OCI-LY7 (cell line): ENCODE data around the gene POPDC3. TPM values are rescaled to one million over a fixed set of nuclear protein-coding genes. Genes with fewer than 3 reads are reported as not detected.

Experiments
- BruUV-seq: library from RNA; stranded (reverse); fragments of 400-500 nt; replicated peaks from 2 replicates; lab custom pipeline; 2021; lab: Mats Ljungman, UMichigan
- CTCF ChIA-PET: fragments of 300-600 bp; sonication (Branson Sonifier 250); formaldehyde crosslinking; loops from one replicate; lab custom pipeline; 2022; ENCODE audit warnings: antibody characterized with exemption; ENCODE audit not compliant: unreplicated experiment; lab: Charles Lee
- POLR2A ChIA-PET: fragments of 300-600 bp; sonication (Branson Sonifier 250); formaldehyde crosslinking; loops from one replicate; lab custom pipeline; 2022; ENCODE audit warnings: antibody characterized with exemption; lab: Charles Lee
- DNase-seq: peaks from one replicate; pipeline ENCODE4 v3.0.0-alpha.2; 2015; ENCODE audit warnings: low spot score
- H2AFZ ChIP-seq: fragments of 200-600 bp; sonication (generic), shearing (Covaris generic); 2 replicates; pipeline ENCODE4 v1.6.1; 2014; ENCODE audit warnings: mild to moderate bottlenecking, antibody characterized with exemption, low read length, moderate library complexity
- H3K27ac ChIP-seq: fragments of 200-600 bp; sonication (generic); 2 replicates; pipeline ENCODE4 v1.5.1; 2014; ENCODE audit warnings: mixed run types, low read depth, mild to moderate bottlenecking, moderate library complexity, low read length, inconsistent platforms; ENCODE audit not compliant: poor library complexity, severe bottlenecking
- H3K36me3 ChIP-seq: fragments of 200-600 bp; sonication (generic); 2 replicates; pipeline ENCODE4 v1.6.1; 2014; ENCODE audit warnings: mild to moderate bottlenecking, antibody characterized with exemption, low read length, moderate library complexity, mixed read lengths; ENCODE audit not compliant: insufficient read depth
- H3K4me1 ChIP-seq: fragments of 200-600 bp; sonication (generic); 2 replicates; pipeline ENCODE4 v1.5.1; 2014; ENCODE audit warnings: mild to moderate bottlenecking, low read length; ENCODE audit not compliant: insufficient read depth, poor library complexity, severe bottlenecking
- H3K4me2 ChIP-seq: fragments of 200-600 bp; sonication (generic); 2 replicates; pipeline ENCODE4 v1.6.1; 2014; ENCODE audit warnings: mild to moderate bottlenecking, low read length
- H3K4me3 ChIP-seq: fragments of 200-600 bp; sonication (generic); 2 replicates; pipeline ENCODE4 v1.5.1; 2014; ENCODE audit warnings: mild to moderate bottlenecking, low read depth, low read length; ENCODE audit not compliant: poor library complexity, severe bottlenecking
- H3K79me2 ChIP-seq: fragments of 200-600 bp; sonication (generic); 2 replicates; pipeline ENCODE4 v1.6.1; 2016; ENCODE audit warnings: low read depth, mild to moderate bottlenecking, low read length, moderate library complexity, mixed read lengths; ENCODE audit not compliant: insufficient read depth
- H3K9me2 ChIP-seq: fragments of 200-600 bp; sonication (generic); 2 replicates; pipeline ENCODE4 v1.6.1; 2016; ENCODE audit warnings: mild to moderate bottlenecking, low read length, mixed read lengths; ENCODE audit not compliant: insufficient read depth
- H3K9me3 ChIP-seq: fragments of 200-600 bp; sonication (generic); 2 replicates; pipeline ENCODE4 v1.6.1; 2014; ENCODE audit warnings: mild to moderate bottlenecking, mixed run types, low read length, mixed read lengths
- H4K20me1 ChIP-seq: fragments of 200-600 bp; sonication (generic); 2 replicates; pipeline ENCODE4 v1.6.1; 2014; ENCODE audit warnings: mild to moderate bottlenecking, antibody characterized with exemption, low read length, moderate library complexity, mixed read lengths; ENCODE audit not compliant: insufficient read depth
- EZH2phosphoT487 ChIP-seq: fragments of 200-600 bp; sonication (generic); IDR thresholded peaks from 2 replicates; pipeline ENCODE4 v1.6.1; 2018; ENCODE audit warnings: low read depth, borderline replicate concordance, mild to moderate bottlenecking, mixed run types, antibody characterized with exemption, low read length, moderate library complexity, mixed read lengths
- intact Hi-C: fragments of 100-400 bp; cut with micrococcal nuclease; formaldehyde crosslinking; loops from one replicate; pipeline ENCODE4 v1.10.0; 2022; ENCODE audit not compliant: unreplicated experiment
- total RNA-seq, 2 experiments: library from RNA; depleted of rRNA in 1 of 2; stranded (reverse); fragments of >200 nt in 1 of 2; shearing (Covaris generic) in 1 of 2; gene quantifications; 2 replicates each; pipeline ENCODE4 v1.2.3, GENCODE V29; 2014 to 2022
- TF ChIP-seq, protein P1 (sequence below): fragments of 200-600 bp; sonication (generic); conservative IDR thresholded peaks from 2 replicates; pipeline ENCODE4 v1.5.1; 2014; ENCODE audit warnings: mild to moderate bottlenecking, antibody characterized with exemption, low read length, moderate library complexity, mixed read lengths

Gene POPDC3
- total RNA-seq, 2 experiments from 2014 or later, result not detected

DNA sequence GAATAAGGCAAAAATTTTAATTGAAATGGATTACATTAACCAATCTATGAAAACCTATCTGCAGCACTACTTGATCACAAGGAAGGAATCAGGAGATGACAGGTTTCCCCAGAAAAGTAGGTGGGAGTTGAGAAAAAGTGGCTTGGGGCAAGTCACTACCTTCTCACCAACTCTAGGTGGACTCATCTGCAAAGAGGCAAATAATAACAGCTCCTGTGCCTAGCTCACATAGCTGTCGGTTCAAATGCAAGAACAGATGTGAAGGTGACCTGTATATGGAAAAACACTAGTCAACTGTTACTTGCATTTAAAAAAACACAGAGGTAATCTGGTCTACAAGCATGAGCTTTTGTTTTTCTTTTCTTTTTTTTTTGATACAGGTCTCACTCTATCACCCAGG lies 67.2 kb downstream of the POPDC3 start:
- intact Hi-C loops, result no loop called here
- Histone ChIP-seq H3K36me3 (no peaks in the 10 kb centered on the region), H3K4me2 (no peak overlapping the region), H3K4me1 (no peaks in the 10 kb centered on the region), H3K27ac (no peak overlapping the region), H3K9me3 (no peaks in the 10 kb centered on the region), H3K4me3 (no peak overlapping the region), H3K79me2 (no peaks in the 10 kb centered on the region), H4K20me1 (no peaks in the 10 kb centered on the region), H3K9me2 (no peaks in the 10 kb centered on the region), H2AFZ (no peak overlapping the region)
- no TSS peak for BruUV-seq
- TF ChIP-seq, protein P1, sequence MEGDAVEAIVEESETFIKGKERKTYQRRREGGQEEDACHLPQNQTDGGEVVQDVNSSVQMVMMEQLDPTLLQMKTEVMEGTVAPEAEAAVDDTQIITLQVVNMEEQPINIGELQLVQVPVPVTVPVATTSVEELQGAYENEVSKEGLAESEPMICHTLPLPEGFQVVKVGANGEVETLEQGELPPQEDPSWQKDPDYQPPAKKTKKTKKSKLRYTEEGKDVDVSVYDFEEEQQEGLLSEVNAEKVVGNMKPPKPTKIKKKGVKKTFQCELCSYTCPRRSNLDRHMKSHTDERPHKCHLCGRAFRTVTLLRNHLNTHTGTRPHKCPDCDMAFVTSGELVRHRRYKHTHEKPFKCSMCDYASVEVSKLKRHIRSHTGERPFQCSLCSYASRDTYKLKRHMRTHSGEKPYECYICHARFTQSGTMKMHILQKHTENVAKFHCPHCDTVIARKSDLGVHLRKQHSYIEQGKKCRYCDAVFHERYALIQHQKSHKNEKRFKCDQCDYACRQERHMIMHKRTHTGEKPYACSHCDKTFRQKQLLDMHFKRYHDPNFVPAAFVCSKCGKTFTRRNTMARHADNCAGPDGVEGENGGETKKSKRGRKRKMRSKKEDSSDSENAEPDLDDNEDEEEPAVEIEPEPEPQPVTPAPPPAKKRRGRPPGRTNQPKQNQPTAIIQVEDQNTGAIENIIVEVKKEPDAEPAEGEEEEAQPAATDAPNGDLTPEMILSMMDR, result peak; percentile 33; the same call in 1 of the 2 replicates
- no peak for TF ChIP-seq EZH2phosphoT487
- ChIA-PET POLR2A (no interaction called here), CTCF (no interaction called here)
- no peak for DNase-seq

DNA sequence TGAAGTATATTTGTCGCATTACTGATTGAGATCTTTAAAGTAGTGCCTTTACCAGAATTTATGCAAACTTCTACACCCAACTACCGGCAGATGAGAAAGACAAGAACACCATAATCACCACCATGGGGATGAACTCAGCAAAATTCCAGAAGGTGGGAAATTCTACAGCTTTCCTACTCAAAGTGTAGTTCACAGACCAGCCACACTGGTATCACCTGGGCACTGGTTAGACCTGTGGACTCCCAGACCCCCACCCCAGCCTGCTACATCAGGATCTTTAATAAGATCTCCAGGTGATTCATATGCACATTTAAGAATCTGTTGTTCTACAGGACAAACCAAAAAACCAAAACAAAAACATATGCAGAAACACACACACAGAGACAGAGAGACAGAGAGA lies 67.9 kb downstream of the POPDC3 start:
- Histone ChIP-seq H3K36me3 (no peaks in the 10 kb centered on the region), H3K9me2 (no peaks in the 10 kb centered on the region), H3K4me2 (no peak overlapping the region), H2AFZ (no peak overlapping the region), H3K4me3 (no peak overlapping the region), H3K4me1 (no peaks in the 10 kb centered on the region), H3K27ac (no peak overlapping the region), H4K20me1 (no peaks in the 10 kb centered on the region), H3K9me3 (no peaks in the 10 kb centered on the region), H3K79me2 (no peaks in the 10 kb centered on the region)
- POLR2A ChIA-PET, result no interaction called here
- DNase-seq, result no peak
- CTCF ChIA-PET, result no interaction called here
- intact Hi-C loops, result no loop called here
- BruUV-seq, result no TSS peak
- no peak for TF ChIP-seq EZH2phosphoT487
- TF ChIP-seq, protein P1, result no peak

DNA sequence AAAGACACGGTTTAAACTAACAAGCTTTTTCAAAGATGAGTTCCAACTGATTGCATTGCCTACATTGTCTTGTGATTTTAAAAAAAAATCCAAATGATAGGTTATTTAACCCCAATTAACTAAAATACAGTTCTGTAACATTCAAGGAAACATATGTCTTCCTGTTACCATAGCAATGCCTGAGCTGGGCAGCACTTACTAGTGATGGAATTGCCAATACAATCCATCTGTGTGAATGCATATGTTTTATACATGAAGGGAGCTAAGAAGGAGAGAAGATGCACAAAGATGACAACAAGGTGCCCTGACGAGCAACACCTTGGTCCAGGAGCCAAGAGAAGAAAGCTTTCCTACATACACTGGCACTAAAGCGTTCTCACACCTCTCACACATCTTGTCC lies 68.7 kb downstream of the POPDC3 start:
- BruUV-seq, result no TSS peak
- CTCF ChIA-PET, result no interaction called here

More for the DNA sequence above, 68.7 kb downstream of the POPDC3 start:
- no peaks in the 10 kb centered on the region for H3K9me3 ChIP-seq
- TF ChIP-seq, protein P1, result no peak
- no peak for TF ChIP-seq EZH2phosphoT487
- H3K79me2 ChIP-seq, result no peaks in the 10 kb centered on the region
- H3K9me2 ChIP-seq, result no peaks in the 10 kb centered on the region
- H3K4me2 ChIP-seq, result no peak overlapping the region
- POLR2A ChIA-PET, result interaction anchor here (0.7 to 1.1 kb wide), 2 partner anchors 51 to 366 kb away, joined by 3 read pairs; no protein-coding TSS in a partner anchor
- H4K20me1 ChIP-seq, result no peaks in the 10 kb centered on the region
- H3K27ac ChIP-seq, result no peak overlapping the region
- intact Hi-C loops, result no loop called here
- no peak overlapping the region for H3K4me3 ChIP-seq
- no peaks in the 10 kb centered on the region for H3K4me1 ChIP-seq
- no peaks in the 10 kb centered on the region for H3K36me3 ChIP-seq
- no peak for DNase-seq
- H2AFZ ChIP-seq, result no peak overlapping the region
